Smooth muscle cell of the brain vasculature (primary cell): ENCODE data around the gene KIF9.
A peak's percentile ranks its signal among the peaks of the same experiment; 100 is the strongest.
"Not testable (repeated sequence)": the region's sequence is repeated elsewhere in the genome, so short reads cannot be mapped to it uniquely, and the experiment has no call there.

ENCODE experiments used
- DNase-seq: peaks from one replicate; pipeline ENCODE4 v3.0.0-alpha.2; 2012; ENCODE audit warnings: low read depth, low spot score

KIF9 gene

DNA sequence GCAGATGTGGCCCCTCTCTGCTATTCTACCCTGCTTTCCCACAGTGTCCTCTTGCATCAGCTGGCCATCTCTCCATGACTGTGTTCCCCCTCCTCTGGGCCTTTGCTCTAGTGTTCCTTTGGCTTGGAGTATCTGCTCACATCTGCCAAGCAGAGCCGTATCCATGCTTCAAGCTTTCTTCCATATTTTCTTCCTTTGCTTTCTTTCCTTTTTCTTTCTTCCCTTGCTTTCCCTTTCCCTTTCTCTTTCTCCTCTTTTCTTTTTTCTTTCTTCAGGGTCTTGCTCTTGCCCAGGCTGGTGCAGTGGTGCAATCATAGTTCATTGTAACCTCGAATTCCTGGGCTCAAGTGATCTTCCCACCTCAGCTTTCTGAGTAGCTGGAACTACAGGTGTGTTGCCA is 12.7 kb upstream of the KIF9 start:
- no peak for DNase-seq

DNA sequence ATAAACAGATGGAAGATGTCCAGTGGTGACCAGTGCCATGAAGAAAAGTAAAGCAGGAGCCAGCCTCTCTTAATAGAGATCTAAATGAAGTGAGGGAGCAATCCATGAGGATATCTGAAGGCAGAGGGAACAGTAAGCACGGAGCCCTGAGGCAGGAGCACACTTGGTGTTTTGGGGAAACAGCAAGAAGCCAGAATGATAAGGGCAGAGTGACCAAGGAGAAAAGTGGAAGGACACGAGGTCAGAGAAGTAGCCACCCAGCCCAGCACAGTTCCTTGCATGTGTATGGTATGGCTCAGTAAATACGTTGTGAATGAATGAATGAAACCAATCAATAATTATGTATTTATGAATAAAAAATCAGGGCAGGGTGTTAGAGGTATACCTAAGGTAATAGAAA is 11.8 kb upstream of the KIF9 start:
- DNase-seq: no peak

DNA sequence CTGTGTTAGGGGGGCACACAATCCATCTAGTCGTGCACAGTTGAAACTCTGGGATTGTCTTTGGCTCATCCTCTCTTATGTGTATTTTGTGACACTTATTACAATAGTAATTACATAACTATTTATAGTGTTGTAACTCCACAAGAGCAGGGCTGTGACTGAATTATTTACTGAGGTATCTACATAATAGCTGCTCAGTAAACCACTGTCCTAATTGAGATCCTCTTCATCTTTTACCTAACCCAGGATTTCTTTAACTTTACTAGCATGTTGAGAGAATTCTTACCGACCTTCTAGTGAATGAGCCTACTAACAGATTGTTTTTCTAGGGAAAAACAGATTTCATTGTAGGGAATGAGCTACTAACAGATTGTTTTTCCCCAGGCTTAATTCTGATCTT is 11.2 kb upstream of the KIF9 start:
- no peak for DNase-seq

DNA sequence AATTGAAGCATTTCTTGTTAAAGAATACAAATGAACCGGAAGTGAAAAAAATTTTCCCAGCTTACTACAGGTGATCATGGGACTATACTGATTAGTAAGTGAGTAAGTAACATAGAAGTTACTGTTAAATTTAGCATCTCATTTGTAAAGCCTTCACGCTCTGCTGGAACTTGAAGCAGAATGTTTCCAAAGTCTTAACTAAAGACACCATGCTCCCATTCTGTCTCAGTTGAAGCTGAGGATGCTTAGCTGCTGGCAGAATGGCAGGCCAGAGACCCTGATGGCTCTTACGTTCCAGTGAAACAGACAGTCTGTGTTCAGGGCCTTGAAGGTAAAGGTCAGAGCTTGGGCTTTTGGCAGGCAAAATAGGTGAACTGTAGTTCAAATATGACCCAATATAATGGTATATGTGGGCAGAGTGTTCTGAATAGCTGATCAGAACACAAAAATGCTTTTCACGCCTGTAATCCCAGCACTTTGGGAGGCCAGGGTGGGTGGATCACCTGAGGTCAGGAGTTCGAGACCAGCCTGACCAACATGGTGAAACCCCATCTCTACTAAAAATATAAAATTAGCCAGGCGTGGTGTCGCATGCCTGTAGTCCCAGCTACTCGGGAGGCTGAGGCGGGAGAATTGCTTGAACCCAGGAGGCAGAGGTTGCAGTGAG is 9.3 kb upstream of the KIF9 start:
- DNase-seq: not testable (repeated sequence)

DNA sequence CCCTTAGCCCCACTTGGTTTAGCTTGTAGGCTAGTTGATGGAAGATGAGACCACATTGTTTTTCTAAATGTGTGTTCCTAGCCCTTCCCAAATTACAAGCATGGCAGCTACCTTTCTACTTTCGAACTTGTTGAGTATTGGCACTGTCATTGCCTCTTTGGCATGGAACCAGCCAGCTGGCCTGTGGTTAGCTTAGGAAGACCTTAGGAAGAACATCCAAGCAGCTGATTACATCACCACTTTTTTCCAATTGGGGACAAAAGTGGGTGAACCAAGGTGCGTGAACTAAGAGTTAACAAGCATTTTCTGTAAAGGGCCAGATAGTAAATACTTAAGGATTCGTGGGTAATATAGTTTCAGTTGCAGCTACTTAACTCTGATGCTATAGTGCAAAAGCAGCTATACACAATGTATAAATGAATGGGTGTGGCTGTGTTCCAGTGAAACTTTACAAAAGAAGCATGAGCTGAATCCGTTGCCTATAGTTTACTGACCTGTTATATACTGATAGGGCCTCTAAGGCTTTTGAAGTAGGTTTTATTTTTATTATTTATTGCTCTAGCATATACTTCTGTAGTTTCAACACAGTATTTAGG is 8.7 kb upstream of the KIF9 start:
- no peak for DNase-seq

DNA sequence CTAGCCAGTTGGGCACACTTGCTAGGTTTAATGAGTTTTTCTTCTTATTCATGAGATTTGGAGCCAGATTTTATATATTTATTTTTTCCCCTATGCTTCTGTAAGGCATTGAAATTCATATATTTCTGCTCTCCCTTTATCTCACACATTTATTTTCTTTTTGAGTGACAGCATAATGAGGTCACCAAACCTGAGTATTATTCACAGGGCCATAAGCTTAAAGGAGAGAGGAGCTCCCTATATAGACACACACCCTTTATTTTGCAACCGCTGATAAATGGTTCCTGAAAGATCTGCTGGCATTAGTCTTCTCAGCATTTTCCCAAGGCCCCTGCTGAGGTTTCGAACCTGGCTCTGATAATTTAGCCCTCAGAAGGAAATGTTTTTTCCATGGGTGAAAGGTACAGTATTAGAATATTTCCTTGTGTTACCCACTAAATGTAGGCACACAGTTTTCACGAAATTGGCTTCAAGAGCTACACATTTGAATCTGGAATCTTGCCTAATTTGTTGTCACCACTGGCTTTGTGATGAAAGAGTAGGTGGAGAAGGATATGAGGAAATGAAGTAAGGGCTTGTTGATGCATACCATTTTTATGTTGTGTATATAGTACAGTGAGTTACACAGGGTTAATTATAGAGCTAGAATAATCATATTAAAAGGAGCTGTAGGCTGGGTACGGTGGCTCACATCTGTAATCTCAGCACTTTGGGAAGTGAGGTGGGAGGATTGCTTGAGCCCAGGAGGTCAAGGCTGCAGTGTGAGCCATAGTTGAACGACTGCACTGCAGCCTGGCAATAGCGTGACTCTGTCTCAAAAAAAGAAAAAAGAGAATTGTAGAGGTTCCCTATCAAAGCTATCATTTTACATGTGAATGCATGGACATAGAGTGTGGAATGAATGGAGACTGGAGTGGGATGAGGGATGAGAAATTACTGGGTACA is 6.6 kb upstream of the KIF9 start:
- DNase-seq: no peak

DNA sequence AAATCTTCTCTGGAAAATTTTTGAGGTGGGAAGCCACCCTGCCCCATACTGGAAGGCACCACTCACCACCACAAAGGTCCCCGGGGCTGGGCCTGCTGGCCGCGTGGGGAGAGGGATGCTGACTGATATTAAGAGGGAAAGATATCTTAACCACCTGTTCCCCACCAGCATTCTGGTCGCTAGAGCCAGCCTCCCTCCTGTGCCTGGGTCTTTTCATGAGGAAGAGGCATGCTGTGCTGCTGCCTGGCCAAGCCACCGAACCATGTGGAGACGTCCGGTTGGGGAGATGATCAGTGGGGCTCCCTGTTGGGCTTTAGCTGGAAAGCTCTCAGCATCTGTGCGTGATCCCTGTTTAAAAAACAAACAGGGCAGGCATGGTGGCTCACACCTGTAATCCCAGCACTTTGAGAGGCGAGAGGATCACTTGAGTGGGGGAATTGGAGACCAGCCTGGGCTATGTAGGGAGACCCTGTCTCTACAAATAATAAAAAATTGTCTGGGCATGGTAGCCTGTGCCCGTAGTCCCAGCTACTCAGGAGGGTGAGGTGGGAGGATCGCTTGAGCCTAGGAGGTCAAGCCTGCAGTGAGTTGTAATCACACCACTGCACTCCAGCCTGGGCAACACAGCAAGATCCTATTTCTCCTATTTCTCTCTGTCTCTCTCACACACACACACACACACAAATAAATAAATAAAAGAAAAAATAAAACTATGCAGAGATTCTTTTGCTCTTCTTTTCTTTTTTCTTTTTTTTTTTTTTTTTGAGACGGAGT is 1.2 kb upstream of the KIF9 start:
- peak; percentile 18 for DNase-seq

DNA sequence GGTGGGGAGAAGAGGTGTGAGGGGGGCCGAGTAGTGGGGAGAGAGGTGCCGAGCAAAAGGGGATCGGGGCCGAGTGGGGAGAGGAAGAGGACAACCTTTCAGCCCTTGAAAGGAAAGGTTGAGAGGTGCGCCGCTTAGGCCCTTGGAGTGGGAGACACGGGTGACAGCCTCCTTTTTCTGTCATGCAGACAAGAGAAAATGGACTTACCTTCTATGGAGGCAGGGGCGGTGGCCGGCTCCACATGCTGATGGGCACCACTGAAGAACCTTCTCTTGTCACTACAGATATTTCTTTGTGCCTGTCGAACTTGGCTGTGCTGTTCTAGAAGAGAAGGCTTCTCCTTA is 566 bp upstream of the KIF9 start:
- DNase-seq: no peak

DNA sequence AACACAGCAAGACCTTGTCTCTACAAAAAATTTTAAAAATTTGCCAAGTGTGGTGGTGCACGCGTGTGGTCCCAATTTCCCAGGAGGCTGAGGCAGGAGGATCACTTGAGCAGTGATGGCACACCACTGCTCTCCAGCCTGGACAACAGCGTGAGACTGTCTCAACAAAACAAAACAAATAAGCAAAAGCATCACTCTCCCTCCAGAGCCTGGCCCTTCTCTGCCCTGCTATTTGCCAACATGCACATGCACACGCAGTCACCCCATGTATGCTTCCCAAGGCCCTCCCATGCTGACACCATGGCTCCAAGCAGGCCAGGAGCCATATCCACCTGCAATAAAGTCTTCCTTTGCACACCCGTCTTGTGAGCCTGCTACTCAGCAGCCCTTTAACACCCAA is 2.1 kb downstream of the KIF9 start:
- DNase-seq: no peak

DNA sequence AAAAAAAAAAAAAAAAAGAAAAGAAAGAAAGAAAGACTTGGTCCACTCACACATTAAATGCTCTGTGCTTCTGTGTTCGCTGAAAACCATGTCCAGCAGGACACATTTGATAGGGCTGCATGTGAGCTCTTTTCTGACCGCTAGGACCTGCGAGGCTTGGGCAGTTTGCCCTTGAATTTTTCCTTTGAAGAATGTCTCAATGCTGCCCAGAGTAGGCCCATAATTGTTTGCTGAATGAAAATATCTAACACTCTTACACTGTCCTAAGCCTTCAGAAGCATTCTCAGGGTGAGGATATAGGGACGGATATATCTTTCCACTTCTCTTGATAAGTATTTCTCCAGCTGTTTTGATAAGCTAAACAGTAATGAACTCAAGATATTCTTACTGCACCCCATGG is 6.0 kb downstream of the KIF9 start:
- DNase-seq: no peak

DNA sequence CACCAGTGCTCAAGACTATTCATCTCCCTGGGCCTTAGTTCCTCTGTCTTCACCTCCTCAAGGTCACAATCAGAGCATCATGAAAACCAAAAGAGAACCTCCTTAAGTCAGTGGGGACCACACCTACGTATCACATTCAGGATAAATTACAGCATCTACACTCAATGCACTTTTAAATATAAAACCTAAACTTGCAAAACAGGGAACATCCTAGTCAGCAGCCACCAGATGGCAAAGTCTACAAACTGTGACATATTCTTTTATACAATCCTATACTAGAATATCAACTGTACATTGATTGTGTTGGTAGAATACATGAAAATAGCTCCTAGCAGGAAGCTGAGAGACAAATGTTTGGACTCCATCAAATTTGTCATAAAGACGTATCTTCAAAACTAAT is 7.9 kb downstream of the KIF9 start:
- no peak for DNase-seq

DNA sequence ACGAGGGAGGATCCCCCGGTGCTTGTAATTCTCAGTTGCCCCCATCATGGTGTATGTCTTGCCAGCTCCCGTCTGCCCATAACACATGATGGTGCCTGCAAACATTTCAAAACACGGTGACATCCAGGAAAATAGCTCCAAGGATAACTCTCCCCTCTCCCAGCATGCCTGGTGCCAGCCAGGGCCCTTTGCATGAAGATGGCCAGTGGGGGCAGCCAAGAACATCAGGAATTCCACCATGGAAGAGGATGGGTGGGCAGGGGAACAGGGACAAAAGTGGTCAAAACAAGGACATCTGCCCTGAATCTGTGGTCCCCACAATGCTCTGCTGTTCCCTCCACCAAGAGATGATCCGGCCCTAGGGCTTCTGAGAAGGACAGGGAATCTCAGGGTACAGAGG is 9.0 kb downstream of the KIF9 start:
- DNase-seq: no peak

DNA sequence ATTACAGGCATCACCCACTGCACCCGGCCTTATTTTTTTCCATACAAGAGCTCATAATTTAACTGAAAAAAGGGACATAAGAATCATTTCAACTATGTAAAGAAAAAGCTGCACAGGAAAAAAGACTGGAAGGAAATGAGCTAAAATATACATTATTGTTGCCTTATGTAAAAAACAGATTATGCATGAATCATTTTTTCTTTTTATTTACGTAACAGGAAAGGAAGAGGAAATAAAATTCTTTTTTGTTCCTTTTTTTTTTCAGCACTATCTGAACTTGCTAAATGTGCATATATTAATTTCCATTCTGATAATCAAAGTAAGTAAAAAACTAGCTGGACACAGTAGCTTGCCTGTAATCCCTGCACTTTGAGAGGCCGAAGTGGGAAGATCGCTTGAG is 12.1 kb downstream of the KIF9 start:
- DNase-seq: no peak

DNA sequence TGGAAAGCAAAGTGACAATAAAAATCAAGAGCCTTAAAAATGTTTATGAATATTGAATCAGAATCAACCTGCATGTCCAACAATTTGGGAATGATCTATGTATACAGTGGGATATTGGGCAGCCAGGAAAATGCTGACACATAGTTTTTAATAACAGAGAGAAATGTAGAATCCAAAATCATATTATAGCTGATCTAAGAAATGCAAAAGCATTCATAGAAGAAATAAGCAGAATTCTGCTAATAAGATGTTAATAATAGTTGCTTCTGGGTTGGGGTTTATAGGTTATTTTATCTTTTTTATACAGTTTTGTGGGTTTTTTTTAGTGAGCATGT is 15.1 kb downstream of the KIF9 start:
- no peak for DNase-seq

DNA sequence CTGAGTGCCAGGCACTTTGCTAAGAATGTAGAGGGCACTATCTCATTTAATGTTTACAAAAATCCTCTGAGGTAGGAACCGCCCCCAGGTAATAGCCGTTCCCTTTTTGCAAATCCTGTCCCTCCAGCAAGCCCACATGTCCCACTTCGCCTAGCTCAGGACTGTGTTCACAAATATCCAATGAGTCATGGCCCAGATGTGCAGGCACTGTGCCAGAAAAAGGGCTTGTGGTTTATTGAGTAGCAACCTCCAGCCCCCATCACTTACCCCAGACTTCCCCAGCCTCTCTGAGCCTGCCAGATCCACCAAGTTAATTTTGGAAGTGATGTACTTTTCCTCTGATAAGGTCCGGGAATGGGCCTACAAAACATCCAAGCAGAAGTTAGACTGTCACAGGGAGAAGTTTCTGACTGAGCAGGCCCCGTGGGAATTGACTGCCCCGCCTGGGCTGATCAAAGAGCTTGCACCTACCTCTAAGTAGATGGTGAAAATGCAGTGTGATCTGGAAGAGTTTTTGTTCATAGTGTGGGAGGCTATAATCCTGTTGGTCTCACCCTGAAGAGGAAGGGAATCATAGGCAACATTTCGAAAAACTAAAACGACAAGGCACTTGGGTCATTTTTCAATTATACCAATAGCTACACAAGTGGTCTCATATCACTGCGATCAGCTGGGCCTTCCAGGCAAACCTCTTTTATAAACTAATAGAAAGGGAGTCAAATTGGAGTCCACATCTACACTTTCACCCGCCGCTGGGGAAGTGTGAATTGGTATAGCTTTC is 15.7 kb downstream of the KIF9 start:
- DNase-seq: peak; percentile 81

DNA sequence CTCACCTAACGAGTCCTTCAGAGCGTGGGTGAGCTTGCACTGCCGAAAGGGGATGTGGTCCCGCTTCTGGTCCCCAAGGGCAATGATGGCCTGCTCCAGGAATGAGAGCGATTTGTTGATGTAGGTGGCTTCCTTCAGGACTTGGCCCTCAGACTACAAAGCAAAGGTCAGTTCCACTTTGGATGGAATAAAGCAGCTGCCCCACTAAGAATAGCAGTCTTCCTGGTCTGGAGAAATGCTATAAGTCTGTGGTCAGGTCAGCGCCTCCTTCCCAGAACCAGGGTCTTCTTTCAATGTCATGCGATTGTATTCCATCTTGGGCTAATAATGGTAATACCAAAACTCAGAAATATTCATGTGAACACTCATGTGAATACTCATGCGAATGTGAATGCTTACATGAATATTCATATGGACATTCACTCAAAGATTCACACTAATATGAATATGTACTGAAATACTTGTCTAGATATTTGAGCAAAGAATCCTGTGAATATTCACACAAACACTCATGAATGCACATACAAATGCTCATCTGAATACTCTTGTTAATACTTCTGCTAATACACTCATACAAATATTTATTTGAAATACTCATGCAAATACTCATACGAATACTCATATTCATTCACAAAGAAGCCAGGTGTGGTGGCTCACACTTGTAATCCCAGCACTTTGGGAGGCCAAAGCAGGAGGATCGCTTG is 16.7 kb downstream of the KIF9 start:
- DNase-seq: no peak

DNA sequence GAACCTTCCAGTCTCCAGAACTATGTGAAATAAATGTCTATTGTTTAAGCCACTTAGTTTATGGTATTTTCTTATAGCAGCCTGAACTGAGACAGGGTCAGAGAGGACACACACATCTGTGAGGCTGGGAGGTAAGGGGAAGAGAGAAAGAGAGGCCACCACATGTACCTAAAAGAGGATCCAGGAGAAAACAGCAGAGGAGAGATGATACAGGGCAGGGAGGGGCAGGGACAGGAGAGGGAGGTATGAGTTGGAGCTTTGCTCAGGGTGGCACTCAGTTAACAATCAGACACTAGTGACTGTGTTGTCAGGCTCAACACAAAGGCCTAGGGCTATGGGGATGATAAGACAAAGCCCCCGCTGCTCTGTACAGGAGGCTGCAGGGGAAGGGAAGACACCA is 17.6 kb downstream of the KIF9 start:
- DNase-seq: no peak

DNA sequence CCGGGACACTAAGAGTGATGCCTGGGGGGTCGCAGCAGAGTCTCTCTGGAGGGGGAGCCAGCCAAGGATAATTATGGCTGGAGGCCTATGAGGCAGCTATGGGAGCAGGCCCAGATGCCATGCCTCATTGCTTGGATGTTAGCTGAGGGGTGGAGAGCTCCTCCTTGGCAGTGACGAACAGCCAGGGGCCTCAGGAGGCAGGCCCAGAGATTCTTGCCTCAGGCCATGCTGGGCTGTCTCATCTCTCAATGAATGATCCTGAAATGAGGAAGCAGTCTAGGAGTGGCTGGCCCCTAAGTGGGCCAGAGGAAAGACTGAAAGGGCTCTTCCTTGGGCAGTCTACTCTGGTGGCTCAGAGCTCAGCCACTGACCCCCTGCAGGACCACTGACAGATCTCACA is 21.3 kb downstream of the KIF9 start:
- no peak for DNase-seq

DNA sequence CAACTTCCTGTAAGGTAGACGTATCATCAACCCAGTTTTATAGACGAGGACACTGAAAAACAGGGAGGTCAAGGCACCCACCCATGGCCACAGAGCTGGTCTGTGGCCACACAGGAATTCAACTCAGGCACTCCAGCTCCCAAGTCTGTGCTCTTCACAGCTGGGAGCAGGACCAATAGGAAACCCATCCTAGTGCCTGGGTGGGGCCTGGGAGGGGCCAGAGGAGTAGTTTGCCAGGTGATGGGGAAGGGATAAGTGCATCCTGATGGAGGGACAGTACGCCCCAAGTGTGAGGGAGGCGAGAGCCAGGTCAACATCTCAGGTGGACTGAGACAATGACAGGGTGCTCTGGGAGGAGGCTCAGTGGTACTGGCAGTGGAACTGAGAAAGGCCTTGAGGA is 22.0 kb downstream of the KIF9 start:
- no peak for DNase-seq

DNA sequence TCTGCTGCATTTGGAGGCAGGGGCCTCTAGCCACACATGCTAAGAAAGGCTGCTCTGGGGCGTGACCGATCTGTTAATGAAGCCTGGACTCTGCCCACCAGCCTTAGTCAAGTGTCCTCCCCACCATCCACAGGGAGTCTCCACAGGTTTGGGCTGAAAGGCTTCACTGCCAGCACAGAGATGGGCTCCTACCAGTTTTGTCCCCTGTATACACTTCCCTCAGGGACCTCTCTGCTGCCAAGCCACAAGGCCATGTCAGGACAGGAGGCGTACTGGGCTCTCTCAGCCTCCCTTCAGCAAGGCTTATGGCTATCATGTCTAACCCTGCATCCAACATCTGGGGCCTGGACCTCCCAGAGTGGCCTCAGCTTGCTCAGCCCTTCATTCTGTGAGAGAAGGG is 23.5 kb downstream of the KIF9 start:
- DNase-seq: no peak

DNA sequence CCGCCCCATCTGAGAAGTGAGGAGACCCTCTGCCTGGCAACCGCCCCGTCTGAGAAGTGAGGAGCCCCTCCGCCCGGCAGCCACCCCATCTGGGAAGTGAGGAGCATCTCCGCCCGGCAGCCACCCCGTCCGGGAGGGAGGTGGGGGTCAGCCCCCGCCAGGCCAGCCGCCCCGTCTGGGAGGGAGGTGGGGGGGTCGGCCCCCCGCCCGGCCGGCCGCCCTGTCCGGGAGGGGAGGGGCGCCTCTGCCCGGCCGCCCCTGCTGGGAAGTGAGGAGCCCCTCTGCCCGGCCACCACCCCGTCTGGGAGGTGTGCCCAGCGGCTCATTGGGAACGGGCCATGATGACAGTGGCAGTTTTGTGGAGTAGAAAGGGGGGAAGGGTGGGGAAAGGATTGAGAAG is 26.3 kb downstream of the KIF9 start:
- not testable (repeated sequence) for DNase-seq
